OCI-LY3 (cell line): ENCODE data around the gene AHNAK.

Source experiments
- H2AFZ ChIP-seq: fragments of 200-600, 300-600 bp; shearing (Covaris generic); 2 replicates; pipeline ENCODE4 v1.6.0; 2014; ENCODE audit warnings: antibody characterized with exemption, low read depth, low read length
- H3K27ac ChIP-seq: fragments of 200-600, 300-600 bp; sonication (generic); 2 replicates; pipeline ENCODE4 v1.5.1; 2014; ENCODE audit warnings: mild to moderate bottlenecking, low read length, moderate library complexity, mixed read lengths
- H3K27me3 ChIP-seq: fragments of 200-600, 300-600 bp; sonication (generic); 2 replicates; pipeline ENCODE4 v1.6.1; 2014; ENCODE audit warnings: low read depth, low read length, mixed read lengths
- H3K36me3 ChIP-seq: fragments of 200-600, 300-600 bp; sonication (generic); replicated peaks from 2 replicates; pipeline ENCODE3; 2014; ENCODE audit warnings: low read depth, low read length, mixed read lengths
- H3K4me1 ChIP-seq: fragments of 300-600, 200-600 bp; sonication (generic); 2 replicates; pipeline ENCODE4 v1.6.1; 2014; ENCODE audit warnings: low read length, mixed read lengths
- H3K4me2 ChIP-seq: fragments of 200-600, 300-600 bp; sonication (generic); 2 replicates; pipeline ENCODE4 v1.6.1; 2014; ENCODE audit warnings: low read length, mixed read lengths
- H3K4me3 ChIP-seq: fragments of 300-600, 200-600 bp; sonication (generic); 2 replicates; pipeline ENCODE4 v1.5.1; 2014; ENCODE audit warnings: antibody characterized with exemption, mild to moderate bottlenecking, low read length, moderate library complexity
- H3K79me2 ChIP-seq: fragments of 300-600, 200-600 bp; shearing (Covaris generic); 2 replicates; pipeline ENCODE4 v1.6.1; 2014; ENCODE audit warnings: mild to moderate bottlenecking, low read length, mixed read lengths
- H3K9ac ChIP-seq: fragments of 300-600, 200-600 bp; shearing (Covaris generic); 2 replicates; pipeline ENCODE4 v1.6.0; 2014; ENCODE audit warnings: mild to moderate bottlenecking, low read length, moderate library complexity
- H3K9me3 ChIP-seq: fragments of 200-600, 300-600 bp; shearing (Covaris generic); 2 replicates; pipeline ENCODE4 v1.6.1; 2014; ENCODE audit warnings: low read length, mixed read lengths; ENCODE audit not compliant: insufficient read depth
- H4K20me1 ChIP-seq: fragments of 200-600, 300-600 bp; sonication (generic); 2 replicates; pipeline ENCODE4 v1.6.1; 2016; ENCODE audit warnings: low read length, mixed read lengths; ENCODE audit not compliant: insufficient read depth
- EZH2phosphoT487 ChIP-seq: fragments of 200-600 bp; shearing (Covaris generic); IDR thresholded peaks from 2 replicates; pipeline ENCODE4 v1.6.1; 2018; ENCODE audit warnings: antibody characterized with exemption, mixed run types, low read depth
- TF ChIP-seq, protein P1 (sequence below): fragments of 200-600, 300-600 bp; sonication (generic); IDR thresholded peaks from 2 replicates; pipeline ENCODE4 v1.5.1; 2014; ENCODE audit warnings: antibody characterized with exemption, low read length, low read depth

AHNAK gene

DNA sequence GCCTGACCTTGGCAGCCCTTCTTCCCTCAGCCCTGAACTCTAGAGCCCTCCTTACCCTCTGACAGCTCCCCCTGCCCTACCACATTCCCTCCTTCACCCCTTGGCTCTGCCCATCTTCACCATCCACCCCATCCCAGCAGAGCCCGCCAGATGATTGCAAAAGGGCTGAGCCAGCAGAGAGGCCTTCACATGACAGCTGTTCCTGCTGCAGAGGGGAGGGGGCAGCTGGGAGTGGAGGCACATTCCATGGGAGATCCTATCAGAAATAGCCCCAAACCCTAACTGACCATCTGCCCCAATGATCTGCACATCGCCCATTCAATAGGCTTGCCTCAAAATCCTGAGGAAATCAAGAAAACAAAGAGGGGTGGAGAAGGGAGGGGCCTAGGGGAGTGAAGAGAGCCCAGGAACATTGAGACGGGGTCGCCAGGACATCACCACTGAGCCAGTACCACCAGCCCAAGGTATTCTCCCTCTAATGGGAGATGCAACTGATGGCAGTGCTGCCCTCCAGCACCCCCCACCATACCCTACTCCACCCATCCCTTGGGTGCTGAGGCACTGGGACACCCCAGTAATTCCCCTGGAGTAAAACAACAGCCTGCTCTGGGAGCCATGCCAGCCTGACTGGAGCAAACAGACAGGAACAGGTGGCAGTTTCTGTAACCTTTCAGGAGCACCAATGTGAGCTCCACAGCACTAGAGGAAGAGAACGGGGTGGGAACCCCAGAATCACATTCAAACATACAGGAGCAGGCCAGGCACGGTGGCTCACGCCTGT is 8.0 kb upstream of the AHNAK start:
- Histone ChIP-seq H3K4me3 (no peak overlapping the region), H3K9me3 (peaks cover 2% of the 10 kb centered on the region; the same call in 1 of the 2 replicates), H3K9ac (peak overlapping the region; percentile 18; the same call in 1 of the 2 replicates), H3K4me2 (peak overlapping the region; percentile 86), H3K27ac (peak overlapping the region; percentile 96), H2AFZ (no peak overlapping the region), H3K27me3 (no peaks in the 10 kb centered on the region), H4K20me1 (no peaks in the 10 kb centered on the region), H3K79me2 (peaks cover 28% of the 10 kb centered on the region), H3K4me1 (peaks cover 91% of the 10 kb centered on the region), H3K36me3 (peaks cover 37% of the 10 kb centered on the region)
- TF ChIP-seq EZH2phosphoT487, result no peak
- TF ChIP-seq, protein P1, sequence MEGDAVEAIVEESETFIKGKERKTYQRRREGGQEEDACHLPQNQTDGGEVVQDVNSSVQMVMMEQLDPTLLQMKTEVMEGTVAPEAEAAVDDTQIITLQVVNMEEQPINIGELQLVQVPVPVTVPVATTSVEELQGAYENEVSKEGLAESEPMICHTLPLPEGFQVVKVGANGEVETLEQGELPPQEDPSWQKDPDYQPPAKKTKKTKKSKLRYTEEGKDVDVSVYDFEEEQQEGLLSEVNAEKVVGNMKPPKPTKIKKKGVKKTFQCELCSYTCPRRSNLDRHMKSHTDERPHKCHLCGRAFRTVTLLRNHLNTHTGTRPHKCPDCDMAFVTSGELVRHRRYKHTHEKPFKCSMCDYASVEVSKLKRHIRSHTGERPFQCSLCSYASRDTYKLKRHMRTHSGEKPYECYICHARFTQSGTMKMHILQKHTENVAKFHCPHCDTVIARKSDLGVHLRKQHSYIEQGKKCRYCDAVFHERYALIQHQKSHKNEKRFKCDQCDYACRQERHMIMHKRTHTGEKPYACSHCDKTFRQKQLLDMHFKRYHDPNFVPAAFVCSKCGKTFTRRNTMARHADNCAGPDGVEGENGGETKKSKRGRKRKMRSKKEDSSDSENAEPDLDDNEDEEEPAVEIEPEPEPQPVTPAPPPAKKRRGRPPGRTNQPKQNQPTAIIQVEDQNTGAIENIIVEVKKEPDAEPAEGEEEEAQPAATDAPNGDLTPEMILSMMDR, result no peak

DNA sequence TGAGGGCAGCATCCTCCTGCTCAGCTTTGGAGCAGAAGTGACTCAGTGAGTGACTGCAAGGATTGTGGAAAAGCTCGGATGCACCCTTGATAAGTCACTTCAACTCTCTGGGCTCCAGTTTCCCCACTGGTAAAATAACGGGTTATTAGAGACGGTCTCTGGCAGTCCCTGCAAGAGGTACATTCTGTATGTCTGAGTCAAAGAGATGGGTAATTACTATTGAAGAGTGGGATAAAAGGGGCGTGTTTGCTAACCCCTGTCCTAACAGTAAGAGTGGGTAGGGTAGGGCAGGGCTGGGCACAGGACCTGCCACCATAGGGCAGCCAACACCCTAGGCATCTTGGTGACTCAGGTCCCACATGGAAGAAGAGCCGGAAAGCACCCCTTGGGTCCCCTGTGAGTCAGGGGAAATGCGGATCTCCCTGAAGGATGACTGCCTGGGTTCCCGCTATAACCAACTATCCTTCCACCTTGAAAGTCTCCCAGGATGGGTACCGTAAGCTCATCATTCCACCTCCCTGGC is 7.3 kb upstream of the AHNAK start:
- H3K27ac ChIP-seq, result peak overlapping the region; percentile 96
- H3K36me3 ChIP-seq, result peaks cover 31% of the 10 kb centered on the region
- H3K4me3 ChIP-seq, result no peak overlapping the region
- H3K27me3 ChIP-seq, result peaks cover under 1% of the 10 kb centered on the region; the same call in 1 of the 2 replicates
- H3K4me2 ChIP-seq, result peak overlapping the region; percentile 86
- no peaks in the 10 kb centered on the region for H4K20me1 ChIP-seq
- H2AFZ ChIP-seq, result no peak overlapping the region
- peaks cover 2% of the 10 kb centered on the region; the same call in 1 of the 2 replicates for H3K9me3 ChIP-seq
- H3K4me1 ChIP-seq, result peaks cover 84% of the 10 kb centered on the region
- peaks cover 21% of the 10 kb centered on the region for H3K79me2 ChIP-seq
- TF ChIP-seq, protein P1, result no peak
- no peak for TF ChIP-seq EZH2phosphoT487
- H3K9ac ChIP-seq, result peak overlapping the region; percentile 32; the same call in 1 of the 2 replicates

DNA sequence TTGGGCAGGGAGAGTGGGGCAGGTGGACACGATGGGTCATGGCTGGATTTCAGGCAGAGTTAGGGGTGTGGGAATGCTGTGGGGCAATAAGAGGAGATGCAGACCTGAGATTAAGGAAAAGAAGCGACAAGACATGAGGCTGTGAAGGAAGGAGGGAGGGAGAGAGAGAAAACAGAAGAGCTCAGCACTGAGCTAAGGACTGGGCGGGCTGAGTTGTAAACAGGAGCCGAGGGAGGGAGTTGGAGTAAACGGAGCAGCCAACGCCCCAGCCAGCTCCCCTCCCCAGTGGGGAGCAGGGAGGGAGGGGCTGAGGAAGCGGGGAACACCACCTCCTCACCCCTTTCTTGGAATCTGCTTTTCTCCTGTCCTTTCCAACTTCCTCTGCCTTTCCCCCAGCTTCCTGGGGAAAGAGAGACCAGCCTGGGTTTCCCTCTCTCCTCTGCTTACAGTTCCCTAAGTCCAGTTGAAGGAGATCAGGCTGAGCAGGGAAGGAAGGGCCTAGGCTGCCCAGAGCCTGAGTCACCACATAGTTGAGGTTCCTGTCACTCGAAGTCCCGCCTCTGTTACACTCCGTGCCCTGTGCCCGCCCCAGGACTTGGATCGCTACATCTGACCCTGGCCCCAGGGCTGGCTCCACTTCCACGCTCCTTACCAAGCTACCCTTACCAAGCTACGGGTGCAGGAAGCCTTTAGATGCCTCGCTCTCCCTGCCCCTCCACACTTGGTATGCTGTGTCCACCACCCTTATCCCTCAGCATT is 6.7 kb upstream of the AHNAK start:
- Histone ChIP-seq H3K4me2 (peak overlapping the region; percentile 86), H3K27me3 (peaks cover 5% of the 10 kb centered on the region; the same call in 1 of the 2 replicates), H3K79me2 (peaks cover 17% of the 10 kb centered on the region), H3K36me3 (peaks cover 25% of the 10 kb centered on the region), H2AFZ (no peak overlapping the region), H3K27ac (peak overlapping the region; percentile 96), H4K20me1 (no peaks in the 10 kb centered on the region), H3K9ac (peak overlapping the region; percentile 32; the same call in 1 of the 2 replicates), H3K4me1 (peaks cover 78% of the 10 kb centered on the region), H3K4me3 (peak overlapping the region; percentile 2; the same call in 1 of the 2 replicates), H3K9me3 (peaks cover 2% of the 10 kb centered on the region; the same call in 1 of the 2 replicates)
- TF ChIP-seq, protein P1, result no peak
- TF ChIP-seq EZH2phosphoT487, result no peak
